GM12892 (cell line): ENCODE results near the gene VAV2.
A peak's percentile ranks its signal among the peaks of the same experiment; 100 is the strongest.

Source experiments
- DNase-seq: peaks from one replicate; pipeline ENCODE4 v3.0.0; 2011; ENCODE audit not compliant: insufficient read length
- FAIRE-seq: peaks from 2 replicates; lab custom pipeline; 2011; peaks lifted over from hg19 to GRCh38; lab: Jason Lieb, UNC
- POLR2A ChIP-seq: IDR thresholded peaks from 2 replicates; pipeline ENCODE4 v1.6.1; 2011; ENCODE audit warnings: low read depth, low read length, control low read depth
- POLR2AphosphoS5 ChIP-seq: IDR thresholded peaks from 2 replicates; pipeline ENCODE4 v1.6.1; 2011; ENCODE audit warnings: low read depth, low read length, control low read depth
- TAF1 ChIP-seq: IDR thresholded peaks from 2 replicates; pipeline ENCODE4 v1.6.1; 2011; ENCODE audit warnings: low read depth, mild to moderate bottlenecking, control low read depth, low read length, borderline replicate concordance

The VAV2 gene

GRCh38 chr9:134004881-134005280, 12.8 kb upstream of the VAV2 start:
- FAIRE-seq (no peak), DNase-seq (no peak)
- TF ChIP-seq POLR2AphosphoS5 (no peak), TAF1 (no peak), POLR2A (no peak)

- no peak for TF ChIP-seq TAF1
- no peak for TF ChIP-seq POLR2AphosphoS5
- no peak for TF ChIP-seq POLR2A
- FAIRE-seq (no peak), DNase-seq (no peak)
Measured at GRCh38 chr9:134004131-134004873, 12.2 kb upstream of the VAV2 start.

GRCh38 chr9:134003237-134003636, 11.1 kb upstream of the VAV2 start:
- TF ChIP-seq POLR2A (no peak), TAF1 (no peak), POLR2AphosphoS5 (no peak)
- DNase-seq (no peak), FAIRE-seq (no peak)

GRCh38 chr9:134002796-134003195, 10.7 kb upstream of the VAV2 start:
- DNase-seq (no peak), FAIRE-seq (no peak)
- no peak for TF ChIP-seq TAF1
- TF ChIP-seq POLR2AphosphoS5 = no peak
- TF ChIP-seq POLR2A = no peak

GRCh38 chr9:133999851-134000265, 7.7 kb upstream of the VAV2 start:
- FAIRE-seq (no peak), DNase-seq (no peak)
- TF ChIP-seq POLR2A = no peak
- TF ChIP-seq POLR2AphosphoS5 = no peak
- TF ChIP-seq TAF1 = no peak

GRCh38 chr9:133998915-133999595, 6.9 kb upstream of the VAV2 start:
- TF ChIP-seq POLR2AphosphoS5 (no peak), POLR2A (no peak), TAF1 (no peak)
- DNase-seq (no peak), FAIRE-seq (no peak)

GRCh38 chr9:133997584-133997983, 5.5 kb upstream of the VAV2 start:
- DNase-seq = no peak
- no peak for FAIRE-seq
- TF ChIP-seq POLR2A (no peak), POLR2AphosphoS5 (no peak), TAF1 (no peak)

GRCh38 chr9:133996531-133997520, 4.7 kb upstream of the VAV2 start:
- no peak for FAIRE-seq
- DNase-seq = no peak
- TF ChIP-seq TAF1 (no peak), POLR2AphosphoS5 (no peak), POLR2A (no peak)

GRCh38 chr9:133995012-133995896, 3.1 kb upstream of the VAV2 start:
- no peak for FAIRE-seq
- no peak for DNase-seq
- TF ChIP-seq TAF1 = no peak
- no peak for TF ChIP-seq POLR2AphosphoS5
- TF ChIP-seq POLR2A = no peak

GRCh38 chr9:133994353-133995011, 2.4 kb upstream of the VAV2 start:
- TF ChIP-seq TAF1 (no peak), POLR2A (no peak), POLR2AphosphoS5 (no peak)
- FAIRE-seq = peak; percentile 97
- peak; percentile 87 for DNase-seq
